HG03378 (cell line): ENCODE data around the gene WAC.
"Not testable (repeated sequence)": the region's sequence is repeated elsewhere in the genome, so short reads cannot be mapped to it uniquely, and the experiment has no call there.

Experiments
- ATAC-seq: cut with Tn5 transposase; IDR thresholded peaks from one replicate; pipeline ENCODE4 v1.9.1; 2021; ENCODE audit warnings: mild to moderate bottlenecking, moderate library complexity; ENCODE audit not compliant: unreplicated experiment

Gene WAC

GRCh38 chr10:28604567-28605536 lies 71.9 kb downstream of the WAC start:
- ATAC-seq = no peak

- ATAC-seq = no peak
These were observed 73.7 kb downstream of the WAC start for GRCh38 chr10:28606568-28606967.

GRCh38 chr10:28609636-28610035 lies 76.7 kb downstream of the WAC start:
- ATAC-seq = not testable (repeated sequence)

- ATAC-seq = no peak
These were observed 80.0 kb downstream of the WAC start for GRCh38 chr10:28612877-28613276.

- ATAC-seq = no peak
These were observed 83.6 kb downstream of the WAC start for GRCh38 chr10:28616514-28616913.

GRCh38 chr10:28619455-28619854 lies 86.5 kb downstream of the WAC start:
- no peak for ATAC-seq

GRCh38 chr10:28620251-28620650 lies 87.3 kb downstream of the WAC start:
- ATAC-seq = no peak

- no peak for ATAC-seq
These were observed 90.6 kb downstream of the WAC start for GRCh38 chr10:28623483-28623882.

GRCh38 chr10:28624351-28624750 lies 91.4 kb downstream of the WAC start:
- ATAC-seq = no peak

GRCh38 chr10:28627102-28627501 lies 94.2 kb downstream of the WAC start:
- no peak for ATAC-seq

- no peak for ATAC-seq
These were observed 95.4 kb downstream of the WAC start for GRCh38 chr10:28628184-28628893.

- no peak for ATAC-seq
These were observed 99.1 kb downstream of the WAC start for GRCh38 chr10:28631896-28632583.

GRCh38 chr10:28632584-28632945 lies 99.6 kb downstream of the WAC start:
- no peak for ATAC-seq

- ATAC-seq = no peak
These were observed 100.8 kb downstream of the WAC start for GRCh38 chr10:28633750-28634149.

- no peak for ATAC-seq
These were observed 104.4 kb downstream of the WAC start for GRCh38 chr10:28637346-28637745.

GRCh38 chr10:28638392-28638791 lies 105.5 kb downstream of the WAC start:
- ATAC-seq = no peak

- no peak for ATAC-seq
These were observed 107.6 kb downstream of the WAC start for GRCh38 chr10:28640551-28640950.

GRCh38 chr10:28644647-28645046 lies 111.7 kb downstream of the WAC start:
- no peak for ATAC-seq

GRCh38 chr10:28652106-28652505 lies 119.2 kb downstream of the WAC start:
- no peak for ATAC-seq

- no peak for ATAC-seq
These were observed 119.8 kb downstream of the WAC start for GRCh38 chr10:28652703-28653102.

- not testable (repeated sequence) for ATAC-seq
These were observed 125.9 kb downstream of the WAC start for GRCh38 chr10:28658824-28659223.
